GM12872 (cell line): Measurements from ENCODE around the gene SNX15.

ENCODE experiments used
- CTCF ChIP-seq: IDR thresholded peaks from 3 replicates; pipeline ENCODE4 v1.5.1; 2011; ENCODE audit warnings: low read depth, mild to moderate bottlenecking, low read length, moderate library complexity; ENCODE audit not compliant: insufficient read depth

Gene SNX15

GRCh38 chr11:65083834-65084597, 56.8 kb downstream of the SNX15 start, which contains the start of the genes CDCA5 and ZFPL1:
Gene CDCA5, minus strand, starts transcription at chr11:65084040. Its CDS starts 62 bp downstream, at chr11:65083978.
Gene ZFPL1, plus strand, starts transcription at chr11:65084222. Its CDS starts 477 bp downstream, at chr11:65084699.
- no peak for TF ChIP-seq CTCF

DNA sequence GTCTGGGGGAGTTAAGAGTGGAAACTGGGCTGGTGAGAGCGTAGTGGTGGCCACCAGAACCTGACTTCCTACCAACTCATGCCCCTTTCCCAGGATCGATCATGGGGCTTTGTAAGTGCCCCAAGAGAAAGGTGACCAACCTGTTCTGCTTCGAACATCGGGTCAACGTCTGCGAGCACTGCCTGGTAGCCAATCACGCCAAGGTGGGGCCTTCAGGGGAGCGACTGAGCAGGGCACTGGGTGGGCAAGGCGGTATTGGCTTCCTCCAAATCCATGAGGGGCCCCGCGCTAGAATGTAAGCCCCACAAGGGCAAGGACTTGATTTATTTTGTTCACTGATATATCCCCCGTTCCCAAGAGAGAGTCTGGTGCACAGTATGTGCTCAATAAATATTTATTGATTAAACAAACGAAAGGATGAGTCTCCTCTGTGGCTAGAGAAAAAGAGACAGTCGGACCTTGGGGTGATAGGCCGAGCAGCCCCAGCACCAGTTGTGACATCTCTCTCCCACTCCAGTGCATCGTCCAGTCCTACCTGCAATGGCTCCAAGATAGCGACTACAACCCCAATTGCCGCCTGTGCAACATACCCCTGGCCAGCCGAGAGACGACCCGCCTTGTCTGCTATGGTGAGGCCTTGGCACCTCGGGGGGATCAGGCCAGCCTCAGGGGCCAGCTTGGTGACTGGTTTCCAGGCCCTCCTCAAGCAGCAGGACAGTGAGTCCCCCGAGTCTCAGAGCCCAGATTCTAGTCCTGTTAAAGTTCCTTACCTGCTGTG, 57.5 kb downstream of the SNX15 start:
- no peak for TF ChIP-seq CTCF

- TF ChIP-seq CTCF = no peak
Observed at GRCh38 chr11:65085446-65085845, 58.2 kb downstream of the SNX15 start.

DNA sequence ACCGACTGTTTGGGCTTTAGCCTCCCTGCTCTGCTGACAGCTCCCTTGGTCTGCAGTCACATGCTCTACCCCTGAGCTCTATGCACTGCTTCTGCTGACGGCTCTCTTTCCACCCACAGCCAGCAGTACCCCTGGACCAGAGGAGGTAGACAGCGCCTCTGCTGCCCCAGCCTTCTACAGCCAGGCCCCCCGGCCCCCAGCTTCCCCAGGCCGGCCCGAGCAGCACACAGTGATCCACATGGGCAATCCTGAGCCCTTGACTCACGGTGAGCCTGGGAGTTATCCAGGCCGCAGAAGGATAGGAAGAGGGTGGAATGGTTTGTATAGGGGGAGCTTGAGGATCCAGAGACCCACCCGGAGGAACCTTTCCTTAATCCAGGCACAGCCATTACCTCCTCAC, 59.6 kb downstream of the SNX15 start:
- TF ChIP-seq CTCF = no peak

DNA sequence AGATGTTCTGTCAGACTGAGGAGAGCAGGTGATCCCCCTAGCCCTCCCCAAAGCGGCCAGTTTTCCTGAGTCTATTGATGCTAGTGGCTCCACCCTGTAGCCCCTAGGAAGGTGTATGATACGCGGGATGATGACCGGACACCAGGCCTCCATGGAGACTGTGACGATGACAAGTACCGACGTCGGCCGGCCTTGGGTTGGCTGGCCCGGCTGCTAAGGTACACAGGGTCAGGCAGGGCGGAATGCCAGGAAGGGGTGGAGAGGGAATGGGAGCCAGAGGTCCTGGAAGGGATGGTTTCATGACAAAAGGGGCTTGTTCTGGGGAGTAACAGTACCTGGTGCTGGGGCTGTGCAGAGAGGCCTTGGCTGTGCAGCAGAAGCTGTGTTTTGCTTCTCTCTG, 60.0 kb downstream of the SNX15 start:
- no peak for TF ChIP-seq CTCF

DNA sequence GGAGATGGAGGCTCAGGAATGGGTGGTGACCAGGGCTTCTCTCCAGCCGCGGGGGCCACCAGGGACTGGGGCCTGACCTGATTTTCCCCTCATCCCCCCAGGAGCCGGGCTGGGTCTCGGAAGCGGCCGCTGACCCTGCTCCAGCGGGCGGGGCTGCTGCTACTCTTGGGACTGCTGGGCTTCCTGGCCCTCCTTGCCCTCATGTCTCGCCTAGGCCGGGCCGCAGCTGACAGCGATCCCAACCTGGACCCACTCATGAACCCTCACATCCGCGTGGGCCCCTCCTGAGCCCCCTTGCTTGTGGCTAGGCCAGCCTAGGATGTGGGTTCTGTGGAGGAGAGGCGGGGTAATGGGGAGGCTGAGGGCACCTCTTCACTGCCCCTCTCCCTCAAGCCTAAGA, 60.6 kb downstream of the SNX15 start:
- TF ChIP-seq CTCF = no peak

DNA sequence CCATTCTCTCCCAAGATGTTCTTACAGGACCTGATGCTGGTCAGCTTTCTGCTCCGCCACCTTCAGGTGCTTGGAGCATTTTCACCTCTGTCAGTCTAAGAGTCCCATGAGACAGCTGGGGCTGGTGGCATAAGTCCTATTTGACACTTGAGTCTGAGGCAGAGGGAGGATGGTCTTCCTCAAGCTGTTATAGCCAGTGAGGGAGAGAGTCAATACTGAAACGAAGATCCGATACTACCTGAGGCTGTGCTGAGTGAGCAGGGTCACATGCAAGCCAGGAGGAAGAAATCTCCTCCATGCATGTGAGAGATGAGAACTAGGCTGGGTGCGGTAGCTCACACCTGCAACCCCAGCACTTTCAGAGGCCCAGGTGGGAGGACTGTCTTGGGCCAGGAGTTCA, 62.4 kb downstream of the SNX15 start:
- TF ChIP-seq CTCF = no peak
